ENCODE measurements around the gene DYRK1A. TPM values are rescaled to one million over a fixed set of nuclear protein-coding genes. Genes with fewer than 3 reads are reported as not detected.

Gene DYRK1A
- total RNA-seq, 1 donor from 2014 or later, result 34.4 TPM

DNA sequence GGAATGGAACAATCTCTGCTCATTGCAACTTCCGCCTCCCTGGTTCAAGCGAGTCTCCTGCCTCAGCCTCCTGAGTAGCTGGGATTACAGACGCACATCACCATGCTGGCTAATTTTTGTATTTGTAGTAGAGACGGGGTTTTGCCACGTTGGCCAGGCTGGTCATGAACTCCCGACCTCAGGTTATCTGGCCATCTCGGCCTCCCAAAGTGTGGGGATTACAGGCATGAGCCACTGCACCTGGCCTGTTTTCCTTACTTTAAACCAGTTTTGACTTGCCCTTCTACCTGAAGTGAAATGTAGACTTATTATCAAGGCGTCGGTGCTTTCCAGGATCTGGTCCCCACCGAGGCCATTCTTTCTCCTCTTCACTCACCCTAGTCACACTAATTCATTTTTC lies 141.8 kb downstream of the DYRK1A start:
- Histone ChIP-seq H3K4me1 (no peaks in the 10 kb centered on the region), H3K27me3 (no peaks in the 10 kb centered on the region), H3K9me3 (peaks cover 0 to 3% of the 10 kb centered on the region in 2 donors), H3K27ac (no peak overlapping the region), H3K36me3 (peaks cover 69 to 93% of the 10 kb centered on the region in 2 donors), H3K4me3 (no peak overlapping the region)
- intact Hi-C loops (cut with DNase I), result no loop called here
- DNase-seq (ENCODE audit: low spot score in 2 of 2), result no peak
- no peak for TF ChIP-seq CTCF (IDR thresholded peaks at IDR 0.05)

DNA sequence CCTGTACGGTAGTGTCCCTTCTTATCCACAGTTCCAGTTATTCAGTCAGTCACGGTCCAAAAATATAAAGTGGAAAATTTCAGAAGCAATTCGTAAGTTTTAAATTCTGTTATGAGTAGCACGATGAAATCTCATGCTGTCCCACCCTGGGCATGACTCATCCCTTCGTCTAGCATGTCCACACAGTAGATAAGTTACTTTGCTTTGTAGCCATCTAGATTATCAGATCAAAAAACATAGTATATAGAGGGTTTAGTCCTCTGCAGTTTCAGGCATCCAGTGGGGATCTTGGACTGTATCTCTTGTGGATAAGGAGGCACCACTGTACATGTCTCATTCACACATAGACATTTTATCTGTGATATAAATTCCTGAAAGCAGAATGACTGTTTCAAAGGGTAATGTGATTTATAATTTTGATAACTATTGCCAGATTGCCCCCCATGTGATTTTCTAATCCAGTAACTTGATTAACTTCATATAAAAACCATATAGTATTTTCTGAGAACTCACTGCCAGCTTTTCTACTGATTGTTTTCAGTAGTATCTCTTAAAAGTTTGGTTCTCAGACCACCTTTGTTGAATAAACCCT lies 143.3 kb downstream of the DYRK1A start:
- H3K27ac ChIP-seq, result no peak overlapping the region
- no peaks in the 10 kb centered on the region for H3K9me3 ChIP-seq
- H3K4me1 ChIP-seq, result no peaks in the 10 kb centered on the region
- H3K36me3 ChIP-seq, result peaks cover 82 to 87% of the 10 kb centered on the region in 2 donors
- no peak for TF ChIP-seq CTCF (IDR thresholded peaks at IDR 0.05)
- no peak overlapping the region for H3K4me3 ChIP-seq
- DNase-seq (ENCODE audit: low spot score in 2 of 2), result no peak
- intact Hi-C loops (cut with DNase I), result no loop called here
- H3K27me3 ChIP-seq, result no peaks in the 10 kb centered on the region

DNA sequence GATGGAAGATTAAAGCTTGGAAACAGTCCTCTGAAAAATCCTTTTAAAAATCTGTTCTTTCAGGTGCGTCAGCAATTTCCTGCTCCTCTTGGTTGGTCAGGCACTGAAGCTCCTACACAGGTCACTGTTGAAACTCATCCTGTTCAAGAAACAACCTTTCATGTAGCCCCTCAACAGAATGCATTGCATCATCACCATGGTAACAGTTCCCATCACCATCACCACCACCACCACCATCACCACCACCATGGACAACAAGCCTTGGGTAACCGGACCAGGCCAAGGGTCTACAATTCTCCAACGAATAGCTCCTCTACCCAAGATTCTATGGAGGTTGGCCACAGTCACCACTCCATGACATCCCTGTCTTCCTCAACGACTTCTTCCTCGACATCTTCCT lies 145.3 kb downstream of the DYRK1A start:
- no peaks in the 10 kb centered on the region for H3K9me3 ChIP-seq
- H3K27ac ChIP-seq, result no peak overlapping the region
- intact Hi-C loops (cut with DNase I), result no loop called here
- H3K4me3 ChIP-seq, result no peak overlapping the region
- no peak for TF ChIP-seq CTCF (IDR thresholded peaks at IDR 0.05)
- peaks cover 62 to 76% of the 10 kb centered on the region in 2 donors for H3K36me3 ChIP-seq
- H3K27me3 ChIP-seq, result no peaks in the 10 kb centered on the region
- no peaks in the 10 kb centered on the region for H3K4me1 ChIP-seq
- no peak for DNase-seq (ENCODE audit: low spot score in 2 of 2)

DNA sequence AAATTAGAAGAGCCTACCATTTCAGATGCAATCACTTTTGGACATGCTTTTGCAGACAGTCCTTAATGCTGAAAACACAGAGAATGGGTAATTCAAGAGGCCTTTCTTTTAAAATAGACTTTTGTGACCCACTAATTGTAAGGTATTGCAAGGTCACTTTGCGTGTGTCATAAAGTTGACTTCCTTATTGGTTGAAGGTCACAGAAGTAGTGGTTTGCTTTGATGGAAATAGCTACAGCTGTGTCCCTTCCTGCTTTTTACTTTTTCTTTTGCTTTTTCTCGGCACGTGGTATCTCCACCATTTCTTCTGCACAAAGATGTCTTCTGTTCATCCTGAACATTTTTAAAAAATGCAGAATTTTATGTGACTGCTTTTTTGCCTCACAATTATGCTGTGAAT lies 146.8 kb downstream of the DYRK1A start:
- peaks cover 47 to 70% of the 10 kb centered on the region in 2 donors for H3K36me3 ChIP-seq
- intact Hi-C loops (cut with DNase I), result no loop called here
- no peak for TF ChIP-seq CTCF (IDR thresholded peaks at IDR 0.05)
- H3K4me3 ChIP-seq, result no peak overlapping the region
- no peaks in the 10 kb centered on the region for H3K27me3 ChIP-seq
- H3K4me1 ChIP-seq, result no peaks in the 10 kb centered on the region
- H3K27ac ChIP-seq, result no peak overlapping the region
- H3K9me3 ChIP-seq, result no peaks in the 10 kb centered on the region
- no peak for DNase-seq (ENCODE audit: low spot score in 2 of 2)

GRCh38 chr21:37514038-37514667 lies 147.6 kb downstream of the DYRK1A start:
- intact Hi-C loops (cut with DNase I), result no loop called here
- Histone ChIP-seq H3K9me3 (no peaks in the 10 kb centered on the region), H3K4me1 (no peaks in the 10 kb centered on the region), H3K27ac (no peak overlapping the region), H3K27me3 (no peaks in the 10 kb centered on the region), H3K36me3 (peaks cover 40 to 63% of the 10 kb centered on the region in 2 donors), H3K4me3 (no peak overlapping the region)
- TF ChIP-seq CTCF (IDR thresholded peaks at IDR 0.05), result no peak
- DNase-seq (ENCODE audit: low spot score in 2 of 2), result no peak

All from ascending aorta (tissue), 2 donors.